Motor neuron (in vitro differentiated cells): Measurements from ENCODE around the gene WDR27. TPM values are rescaled to one million over a fixed set of nuclear protein-coding genes. Genes with fewer than 3 reads are reported as not detected.
A peak's percentile ranks its signal among the peaks of the same experiment; 100 is the strongest.
"Not testable (repeated sequence)": the region's sequence is repeated elsewhere in the genome, so short reads cannot be mapped to it uniquely, and the experiment has no call there.

Experiments used
- ATAC-seq, 8 experiments: fragments of 200-7000 bp; cut with Tn5 transposase; replicated peaks in 6 of 8; 2 replicates each; pipeline ENCODE4 v1.8.0; 2021; ENCODE audit warnings: mild to moderate bottlenecking in 8 of 8, moderate library complexity in 8 of 8
- H3K27ac ChIP-seq, 2 donors: fragments of 250-450 bp; sonication (Bioruptor Pico); 2 replicates each; pipeline ENCODE4 v1.9.0; 2021; ENCODE audit warnings: antibody characterized with exemption in 2 of 2, mild to moderate bottlenecking in 2 of 2, moderate library complexity in 1 of 2
- H3K4me1 ChIP-seq, 2 donors: fragments of 250-450 bp; sonication (Bioruptor Pico); replicated peaks in 1 of 2; 2 replicates each; pipeline ENCODE4 v1.6.1; 2021; ENCODE audit warnings: antibody characterized with exemption in 2 of 2, mild to moderate bottlenecking in 2 of 2, moderate library complexity in 1 of 2
- H3K4me3 ChIP-seq, 5 donors: fragments of 250-450 bp; sonication (Bioruptor Pico); 2 replicates each; pipeline ENCODE4 v1.9.0; 2021; ENCODE audit warnings: antibody characterized with exemption in 5 of 5, mild to moderate bottlenecking in 5 of 5, moderate library complexity in 4 of 5
- WGBS, 10 experiments: fragments of 450-650 bp; shearing (Covaris generic); methylation state at CpG; one replicate each; pipeline ENCODE4 v1.0.0; 2022; 5-methylcytosine and 5-hydroxymethylcytosine counted together
- in situ Hi-C, 9 experiments: fragments of 400-800 bp; cut with MboI; loops; one replicate each; pipeline ENCODE4 v1.15.0; 2021; ENCODE audit warnings: low sequenced_read_pairs in 9 of 9, low pct_unique_long_range_greater_than_20kb in 2 of 9; ENCODE audit not compliant: unreplicated experiment in 9 of 9
- total RNA-seq, 8 experiments: library from RNA; unstranded; fragments of 300-600 nt; gene quantifications; 2 replicates each; pipeline versions ENCODE4 v1.2.3 to v1.2.4, GENCODE V29; 2022

The WDR27 gene
- total RNA-seq, 8 experiments from 2014 or later, result 21.7 to 66.0 (median 32.7) TPM

DNA sequence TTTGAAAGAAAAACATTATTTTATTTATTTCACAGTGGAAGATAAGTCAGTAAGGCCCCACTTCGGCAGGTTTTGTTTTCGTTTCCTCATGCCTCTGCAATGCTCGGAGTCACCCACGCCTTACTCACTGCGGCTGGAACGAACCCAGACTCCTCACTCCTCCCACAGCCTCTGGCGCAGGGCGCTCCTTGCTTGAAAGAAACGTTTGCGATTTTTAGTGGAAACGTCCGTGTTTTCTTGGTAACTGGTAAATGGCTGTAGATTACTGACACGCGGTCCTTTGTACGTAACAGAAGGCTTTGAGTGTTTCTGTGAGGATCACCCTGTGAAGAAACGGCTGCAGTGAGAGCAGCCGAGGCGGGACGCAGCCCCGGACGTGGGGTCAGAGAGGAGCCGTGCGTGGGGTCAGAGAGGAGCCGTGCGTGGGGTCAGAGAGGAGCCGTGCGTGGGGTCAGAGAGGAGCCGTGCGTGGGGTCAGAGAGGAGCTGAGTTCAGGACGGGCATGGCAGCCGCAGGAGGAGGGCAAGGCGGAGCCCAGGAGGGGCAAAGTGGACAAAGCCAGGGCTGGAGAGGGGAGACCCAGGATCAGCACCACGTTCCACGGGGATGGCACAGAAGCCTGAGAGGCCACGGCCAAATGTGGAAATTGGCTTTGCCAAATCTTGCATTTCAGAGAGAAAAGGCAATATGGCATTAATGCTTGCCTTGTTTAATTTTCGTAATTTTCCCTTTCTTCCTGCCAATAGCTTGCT, 249.5 kb downstream of the WDR27 start:
- WGBS, 10 experiments, result 2 to 100% (median 89%) methylated on average over 1 to 15 of the region's 36 CpGs; no CpG with 5 or more reads in 2 of the 10 experiments
- in situ Hi-C loops, result no loop called here
- Histone ChIP-seq H3K4me1 (no peaks in the 10 kb centered on the region), H3K4me3 (no peak overlapping the region), H3K27ac (no peak overlapping the region)
- ATAC-seq, result peak in 3 of 8 experiments; percentile 88 to 96 (median 92)

- in situ Hi-C loops, result no loop called here
- Histone ChIP-seq H3K4me3 (no peak overlapping the region), H3K4me1 (no peaks in the 10 kb centered on the region), H3K27ac (no peak overlapping the region)
- 23 to 98% (median 88%) methylated on average over 4 to 14 of the region's 14 CpGs for WGBS, 10 experiments
- peak in 2 of 8 experiments; percentile 9 to 51 for ATAC-seq
These were observed 250.6 kb downstream of the WDR27 start for GRCh38 chr6:169451065-169451838.

- ATAC-seq, result peak in 1 of 8 experiments; percentile 4
- in situ Hi-C loops, result no loop called here
- WGBS, 10 experiments, result 20 to 100% (median 87%) methylated on average over 1 to 11 of the region's 12 CpGs; no CpG with 5 or more reads in 1 of the 10 experiments
- peaks cover 5 to 9% of the 10 kb centered on the region in 2 donors for H3K4me1 ChIP-seq
- H3K27ac ChIP-seq, result no peak overlapping the region
- no peak overlapping the region for H3K4me3 ChIP-seq
These were observed 251.7 kb downstream of the WDR27 start for GRCh38 chr6:169450097-169450496.

DNA sequence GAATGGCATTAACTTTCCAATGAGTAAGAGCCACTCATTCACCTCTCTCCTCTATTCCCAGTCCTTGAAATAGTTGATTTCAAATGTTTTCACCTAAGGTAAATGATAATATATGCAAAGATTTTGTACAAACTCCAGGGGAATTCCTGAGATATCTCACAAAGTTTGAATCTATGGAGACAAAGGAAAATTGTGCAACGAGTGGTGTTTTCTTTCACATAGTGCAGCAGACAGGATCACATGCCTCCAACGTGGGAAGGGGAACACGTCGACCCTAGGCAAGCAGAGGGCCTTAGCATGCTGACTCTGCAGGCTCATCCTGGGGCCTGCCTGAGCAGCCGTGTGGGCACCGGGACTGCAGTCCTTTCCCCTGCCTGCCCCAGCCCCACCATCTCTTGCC, 252.6 kb downstream of the WDR27 start:
- Histone ChIP-seq H3K4me3 (no peak overlapping the region), H3K4me1 (peaks cover 5 to 10% of the 10 kb centered on the region in 2 donors), H3K27ac (no peak overlapping the region)
- 40 to 100% (median 80%) methylated on average over 1 to 5 of the region's 6 CpGs; no CpG with 5 or more reads in 3 of the 10 experiments for WGBS, 10 experiments
- in situ Hi-C loops, result no loop called here
- ATAC-seq, result no peak

- ATAC-seq, result peak in 5 of 8 experiments; percentile 88 to 93 (median 91)
- Histone ChIP-seq H3K4me1 (peaks cover 5 to 10% of the 10 kb centered on the region in 2 donors), H3K27ac (no peak overlapping the region), H3K4me3 (no peak overlapping the region)
- in situ Hi-C loops, result no loop called here
- WGBS, 10 experiments, result 43 to 100% (median 73%) methylated on average over 1 to 14 of the region's 27 CpGs; no CpG with 5 or more reads in 3 of the 10 experiments
These were observed 255.9 kb downstream of the WDR27 start for GRCh38 chr6:169445661-169446581.

DNA sequence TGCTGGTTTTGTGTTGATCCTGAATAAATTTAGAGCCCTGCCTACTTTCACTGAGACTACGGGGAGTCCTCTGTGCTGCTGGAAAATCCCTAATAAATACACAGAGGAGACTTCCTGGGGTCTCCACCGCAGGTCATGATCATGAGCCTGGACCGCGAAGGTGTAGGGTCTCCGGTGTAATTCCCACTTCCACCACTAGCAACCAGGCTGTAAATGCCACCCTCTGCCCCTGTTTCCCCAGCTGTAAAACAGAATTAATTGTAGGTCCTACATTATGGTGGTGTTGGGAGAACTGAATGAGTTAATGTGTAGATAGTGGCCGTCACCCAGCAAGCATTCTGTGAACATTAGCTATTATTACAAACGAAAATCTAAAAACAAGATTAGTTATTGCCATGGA, 256.6 kb downstream of the WDR27 start:
- H3K4me3 ChIP-seq, result no peak overlapping the region
- 58 to 94% (median 90%) methylated on average over 1 to 5 of the region's 7 CpGs; no CpG with 5 or more reads in 3 of the 10 experiments for WGBS, 10 experiments
- in situ Hi-C loops, result no loop called here
- H3K27ac ChIP-seq, result no peak overlapping the region
- ATAC-seq, result peak in 1 of 8 experiments; percentile 1
- peaks cover 5 to 10% of the 10 kb centered on the region in 2 donors for H3K4me1 ChIP-seq

GRCh38 chr6:169441292-169441691, 260.5 kb downstream of the WDR27 start:
- Histone ChIP-seq H3K4me3 (no peak overlapping the region), H3K4me1 (peaks cover 5 to 10% of the 10 kb centered on the region in 2 donors), H3K27ac (no peak overlapping the region)
- 0 to 100% (median 77%) methylated on average over 1 to 5 of the region's 5 CpGs; no CpG with 5 or more reads in 3 of the 10 experiments for whole genome bisulfite sequencing, 10 experiments
- no peak for ATAC-seq
- in situ Hi-C loops, result no loop called here

- in situ Hi-C loops, result no loop called here
- WGBS, 10 experiments, result 0 to 67% (median 0%) methylated on average over 1 of the region's 1 CpG
These were observed 262.1 kb downstream of the WDR27 start for GRCh38 chr6:169439710-169440109.

GRCh38 chr6:169434554-169434953, 267.3 kb downstream of the WDR27 start:
- in situ Hi-C loops, H3K27ac ChIP-seq, H3K4me1 ChIP-seq, ATAC-seq, H3K4me3 ChIP-seq: not testable (repeated sequence)

More at GRCh38 chr6:169439710-169440109, 262.1 kb downstream of the WDR27 start:
- ATAC-seq, result no peak
- H3K27ac ChIP-seq, result no peak overlapping the region
- H3K4me1 ChIP-seq, result no peaks in the 10 kb centered on the region
- H3K4me3 ChIP-seq, result no peak overlapping the region

DNA sequence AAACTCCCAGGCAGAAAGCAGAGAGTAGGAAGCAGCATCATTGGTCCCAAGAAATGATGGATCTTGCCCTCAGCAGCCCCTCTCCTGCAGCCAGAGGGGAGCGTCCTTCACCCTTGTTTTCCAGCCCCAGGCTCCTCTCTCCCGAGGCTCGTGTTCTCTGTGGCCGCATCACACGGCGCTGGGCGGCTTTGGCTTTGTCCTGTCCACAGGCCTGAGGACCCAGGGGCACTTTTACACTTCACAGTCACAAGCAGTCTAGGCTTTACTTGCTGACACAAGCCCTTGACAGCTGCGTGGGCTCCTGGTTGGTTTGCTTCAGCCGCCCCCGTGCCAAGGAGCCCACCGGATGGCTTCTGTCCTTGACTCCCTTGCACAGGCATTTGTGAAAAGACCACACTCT, 272.8 kb downstream of the WDR27 start:
- H3K27ac ChIP-seq, result peak overlapping the region; percentile 22 to 37
- in situ Hi-C loops, result no loop called here
- H3K4me1 ChIP-seq, result peaks cover 19 to 22% of the 10 kb centered on the region in 2 donors
- peak in 2 of 8 experiments; percentile 10 to 16 for ATAC-seq
- H3K4me3 ChIP-seq, result no peak overlapping the region
- WGBS, 10 experiments, result 89 to 100% (median 96%) methylated on average over 2 to 9 of the region's 11 CpGs; no CpG with 5 or more reads in 4 of the 10 experiments

DNA sequence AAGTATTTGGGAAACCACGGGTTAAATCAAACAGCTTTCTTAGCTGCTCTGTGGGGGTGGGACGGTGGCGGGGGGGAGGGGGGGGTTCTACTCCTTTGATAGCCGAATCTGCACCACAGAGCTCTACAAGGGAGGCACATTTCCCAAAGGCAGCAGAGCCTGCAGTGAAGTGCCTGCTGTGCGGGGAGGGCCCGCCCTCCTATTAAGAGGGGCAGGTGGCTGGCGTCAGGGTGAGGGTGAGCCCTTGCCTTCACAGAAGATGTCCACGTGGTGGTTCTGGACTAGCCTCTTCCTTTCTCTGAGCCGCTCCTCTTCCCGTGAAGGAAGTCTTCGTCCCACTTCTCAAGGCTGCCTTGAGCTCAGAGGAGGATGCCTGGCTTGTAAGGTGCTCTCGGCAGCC, 273.3 kb downstream of the WDR27 start:
- WGBS, 10 experiments, result 0 to 40% (median 20%) methylated on average over 1 to 3 of the region's 12 CpGs; no CpG with 5 or more reads in 4 of the 10 experiments
- no peak overlapping the region for H3K4me3 ChIP-seq
- peak; percentile 54 to 87 (median 76) for ATAC-seq
- H3K4me1 ChIP-seq, result peaks cover 19 to 22% of the 10 kb centered on the region in 2 donors
- peak overlapping the region; percentile 22 to 37 for H3K27ac ChIP-seq
- in situ Hi-C loops, result no loop called here

- H3K27ac ChIP-seq, result peak overlapping the region; percentile 31 to 64
These were observed 274.0 kb downstream of the WDR27 start for GRCh38 chr6:169427856-169428255.

More at GRCh38 chr6:169427856-169428255, 274.0 kb downstream of the WDR27 start:
- Histone ChIP-seq H3K4me1 (peaks cover 19 to 26% of the 10 kb centered on the region in 2 donors), H3K4me3 (no peak overlapping the region)
- in situ Hi-C loops, result no loop called here
- peak in 7 of 8 experiments; percentile 68 to 86 (median 79) for ATAC-seq
- WGBS, 10 experiments, result 0 to 32% (median 5%) methylated on average over 3 to 11 of the region's 11 CpGs; no CpG with 5 or more reads in 2 of the 10 experiments
